H1 (cell line): ENCODE measurements around the gene LRRC30. TPM values are rescaled to one million over a fixed set of nuclear protein-coding genes. Genes with fewer than 3 reads are reported as not detected.

Experiments used
- CTCF ChIA-PET: fragments of 300-600 bp; sonication (Branson Sonifier 250); formaldehyde crosslinking; loops from one replicate; lab custom pipeline; 2021; ENCODE audit not compliant: partially characterized antibody; lab: Charles Lee
- POLR2A ChIA-PET: fragments of 300-600 bp; sonication (Branson Sonifier 250); formaldehyde crosslinking; loops from one replicate; lab custom pipeline; 2021; ENCODE audit warnings: inconsistent platforms; ENCODE audit not compliant: partially characterized antibody; lab: Charles Lee
- DNase-seq, 2 experiments: peaks; one replicate each; pipeline versions ENCODE4 v3.0.0 to v3.0.0-alpha.2; 2010 to 2022; ENCODE audit warnings: low spot score in 2 of 2, low read depth in 1 of 2, mixed read lengths in 1 of 2
- FAIRE-seq: peaks from 2 replicates; lab custom pipeline; 2011; peaks lifted over from hg19 to GRCh38; lab: Jason Lieb, UNC
- H2AFZ ChIP-seq: 2 replicates; pipeline ENCODE4 v1.8.1; 2012; ENCODE audit warnings: low read length, inconsistent platforms
- H2AK5ac ChIP-seq: 2 replicates; pipeline ENCODE4 v1.6.1; 2013; ENCODE audit warnings: low read depth, low read length
- H2BK120ac ChIP-seq: replicated peaks from 2 replicates; pipeline ENCODE3; 2013; ENCODE audit warnings: low read depth, low read length, inconsistent platforms
- H2BK12ac ChIP-seq: 2 replicates; pipeline ENCODE4 v1.6.1; 2013; ENCODE audit warnings: low read depth, low read length
- H2BK15ac ChIP-seq: 2 replicates; pipeline ENCODE4 v1.6.1; 2013; ENCODE audit warnings: low read length
- H2BK20ac ChIP-seq: 2 replicates; pipeline ENCODE4 v1.6.1; 2013; ENCODE audit warnings: low read length
- H2BK5ac ChIP-seq: 2 replicates; pipeline ENCODE4 v1.6.1; 2013; ENCODE audit warnings: low read depth, low read length
- H3K14ac ChIP-seq: 2 replicates; pipeline ENCODE4 v1.6.1; 2013; ENCODE audit warnings: inconsistent platforms; ENCODE audit not compliant: insufficient read length
- H3K18ac ChIP-seq: 2 replicates; pipeline ENCODE4 v1.6.1; 2013; ENCODE audit warnings: low read length; ENCODE audit errors: extremely low read depth
- H3K23ac ChIP-seq: 2 replicates; pipeline ENCODE4 v1.6.1; 2013; ENCODE audit warnings: inconsistent platforms; ENCODE audit not compliant: insufficient read length
- H3K23me2 ChIP-seq: 2 replicates; pipeline ENCODE4 v1.6.1; 2013; ENCODE audit warnings: low read depth, low read length
- H3K27ac ChIP-seq: 2 replicates; pipeline ENCODE4 v1.6.1; 2011; ENCODE audit warnings: low read depth, low read length, inconsistent platforms
- H3K27me3 ChIP-seq, 4 experiments: replicated peaks in 1 of 4; 1 replicate in 1 of 4; 2 replicates in 3 of 4; pipeline versions ENCODE4 v1.6.1 to v1.8.1; 2011 to 2013; ENCODE audit warnings: low read length in 3 of 4, mild to moderate bottlenecking in 3 of 4, inconsistent platforms in 2 of 4, mixed read lengths in 2 of 4, moderate library complexity in 1 of 4; ENCODE audit not compliant: control insufficient read depth in 3 of 4, insufficient read depth in 3 of 4; ENCODE audit errors: extremely low read depth in 1 of 4
- H3K36me3 ChIP-seq, 4 experiments: 2 replicates each; pipeline versions ENCODE4 v1.6.1 to v1.8.1; 2011 to 2013; ENCODE audit warnings: mild to moderate bottlenecking in 4 of 4, low read length in 3 of 4, moderate library complexity in 2 of 4, control low read depth in 1 of 4, inconsistent platforms in 1 of 4; ENCODE audit not compliant: insufficient read depth in 4 of 4, control insufficient read depth in 2 of 4
- H3K4ac ChIP-seq: replicated peaks from 2 replicates; pipeline ENCODE3; 2013; ENCODE audit warnings: low read length, low read depth, mixed read lengths, inconsistent platforms; ENCODE audit not compliant: insufficient read length
- H3K4me1 ChIP-seq, 4 experiments: replicated peaks in 1 of 4; 1 replicate in 1 of 4; 2 replicates in 3 of 4; pipeline versions ENCODE4 v1.6.1 to v1.8.1; 2011 to 2013; ENCODE audit warnings: low read length in 3 of 4, inconsistent platforms in 2 of 4, mixed read lengths in 1 of 4; ENCODE audit not compliant: insufficient read depth in 4 of 4, control insufficient read depth in 3 of 4
- H3K4me2 ChIP-seq, 2 experiments: 2 replicates each; pipeline versions ENCODE4 v1.6.1 to v1.8.1; 2011 to 2013; ENCODE audit warnings: low read depth in 2 of 2, low read length in 2 of 2, control low read depth in 1 of 2, inconsistent platforms in 1 of 2, mild to moderate bottlenecking in 1 of 2; ENCODE audit not compliant: insufficient read depth in 1 of 2
- H3K4me3 ChIP-seq, 4 experiments: fragments of 200-600, 300-600 bp in 1 of 4; sonication (generic), shearing (Covaris generic), sonication (Bioruptor Twin) in 1 of 4; 2 replicates each; pipeline versions ENCODE4 v1.5.1 to v1.8.1; 2011 to 2016; ENCODE audit warnings: low read length in 4 of 4, low read depth in 3 of 4, control low read depth in 2 of 4, inconsistent platforms in 2 of 4, mild to moderate bottlenecking in 2 of 4, mixed read lengths in 1 of 4, moderate library complexity in 1 of 4; ENCODE audit not compliant: insufficient read depth in 2 of 4; ENCODE audit errors: extremely low read depth in 1 of 4
- H3K56ac ChIP-seq: replicated peaks from 2 replicates; pipeline ENCODE3; 2013; ENCODE audit warnings: low read depth, mild to moderate bottlenecking, mixed read lengths, low read length, inconsistent platforms; ENCODE audit not compliant: insufficient read length
- H3K79me1 ChIP-seq: 2 replicates; pipeline ENCODE4 v1.6.1; 2013; ENCODE audit warnings: low read depth, low read length, control low read depth
- H3K79me2 ChIP-seq, 2 experiments: 2 replicates each; pipeline versions ENCODE4 v1.6.1 to v1.8.1; 2012 to 2013; ENCODE audit warnings: low read length in 2 of 2, mild to moderate bottlenecking in 2 of 2, inconsistent platforms in 1 of 2; ENCODE audit not compliant: insufficient read depth in 2 of 2, control insufficient read depth in 1 of 2
- H3K9ac ChIP-seq, 4 experiments: replicated peaks in 1 of 4; 1 replicate in 1 of 4; 2 replicates in 3 of 4; pipeline versions ENCODE4 v1.6.1 to v1.8.1; 2011 to 2013; ENCODE audit warnings: low read depth in 3 of 4, low read length in 3 of 4, control low read depth in 2 of 4, mild to moderate bottlenecking in 2 of 4, moderate library complexity in 2 of 4, inconsistent platforms in 1 of 4; ENCODE audit errors: extremely low read depth in 1 of 4
- H3K9me3 ChIP-seq, 2 experiments: 2 replicates each; pipeline versions ENCODE4 v1.6.1 to v1.8.1; 2012 to 2013; ENCODE audit warnings: mild to moderate bottlenecking in 2 of 2, moderate library complexity in 2 of 2, control low read depth in 1 of 2, inconsistent platforms in 1 of 2, low read depth in 1 of 2, low read length in 1 of 2, mixed read lengths in 1 of 2; ENCODE audit not compliant: insufficient read depth in 2 of 2
- H4K20me1 ChIP-seq, 2 experiments: replicated peaks in 1 of 2; 2 replicates each; pipeline versions ENCODE3 to v1.8.1; 2011 to 2013; ENCODE audit warnings: inconsistent platforms in 2 of 2, low read length in 2 of 2, mild to moderate bottlenecking in 1 of 2; ENCODE audit not compliant: insufficient read depth in 2 of 2, control insufficient read depth in 1 of 2
- H4K5ac ChIP-seq: 2 replicates; pipeline ENCODE4 v1.6.1; 2013; ENCODE audit warnings: low read length, low read depth, mixed read lengths, inconsistent platforms; ENCODE audit not compliant: insufficient read length
- H4K8ac ChIP-seq: 2 replicates; pipeline ENCODE4 v1.8.0; 2013; ENCODE audit warnings: mild to moderate bottlenecking, moderate library complexity, low read length, inconsistent platforms; ENCODE audit not compliant: insufficient read depth; ENCODE audit errors: extremely low read depth
- H4K91ac ChIP-seq: replicated peaks from 2 replicates; pipeline ENCODE3; 2013; ENCODE audit warnings: low read length, mixed read lengths, inconsistent platforms; ENCODE audit not compliant: insufficient read length
- BACH1 ChIP-seq: IDR thresholded peaks from 2 replicates; pipeline ENCODE4 v1.6.1; 2012; ENCODE audit warnings: low read length, improper control_type of control experiment
- BRCA1 ChIP-seq: IDR thresholded peaks from 2 replicates; pipeline ENCODE4 v1.6.1; 2012; ENCODE audit warnings: low read depth, low read length, improper control_type of control experiment
- CREB1 ChIP-seq: IDR thresholded peaks from 2 replicates; pipeline ENCODE4 v1.6.1; 2012; ENCODE audit warnings: inconsistent platforms
- HDAC2 ChIP-seq, 2 experiments: fragments of 300-600 bp in 1 of 2; sonication (generic) in 1 of 2; IDR thresholded peaks; 2 replicates each; pipeline ENCODE4 v1.6.1; 2011 to 2012; ENCODE audit warnings: low read depth in 2 of 2, low read length in 2 of 2, mild to moderate bottlenecking in 2 of 2, moderate library complexity in 2 of 2, borderline replicate concordance in 1 of 2, inconsistent platforms in 1 of 2
- JUN ChIP-seq: IDR thresholded peaks from 2 replicates; pipeline ENCODE4 v1.6.1; 2011; ENCODE audit warnings: low read depth, mild to moderate bottlenecking, improper control_type of control experiment, low read length
- NRF1 ChIP-seq: IDR thresholded peaks from 2 replicates; pipeline ENCODE4 v1.6.1; 2011; ENCODE audit warnings: mild to moderate bottlenecking, low read depth, low read length, improper control_type of control experiment
- PHF8 ChIP-seq: fragments of 200-600 bp; sonication (generic); conservative IDR thresholded peaks from 2 replicates; pipeline ENCODE4 v1.7.1; 2012; ENCODE audit warnings: low read depth, mild to moderate bottlenecking, inconsistent platforms, low read length, moderate library complexity
- POLR2A ChIP-seq, 2 experiments: IDR thresholded peaks; 1 replicate in 1 of 2; 2 replicates in 1 of 2; pipeline ENCODE4 v1.6.1; 2011; ENCODE audit warnings: low read depth in 2 of 2, low read length in 2 of 2, mild to moderate bottlenecking in 2 of 2; ENCODE audit errors: control extremely low read depth in 1 of 2
- RBBP5 ChIP-seq: IDR thresholded peaks from 2 replicates; pipeline ENCODE4 v1.7.1; 2012; ENCODE audit warnings: low read depth, mild to moderate bottlenecking, inconsistent platforms, low read length, moderate library complexity, borderline replicate concordance
- RFX5 ChIP-seq: IDR thresholded peaks from 2 replicates; pipeline ENCODE4 v1.6.1; 2011; ENCODE audit warnings: low read depth, low read length, improper control_type of control experiment, borderline replicate concordance
- RNF2 ChIP-seq: fragments of 200-900, 300-1000 bp; sonication (generic); IDR thresholded peaks from 2 replicates; pipeline ENCODE4 v1.7.1; 2016; ENCODE audit warnings: borderline replicate concordance, low read depth, mild to moderate bottlenecking, antibody characterized with exemption, low read length; ENCODE audit not compliant: poor library complexity, severe bottlenecking; ENCODE audit errors: missing control alignments
- SIN3A ChIP-seq, 2 experiments: IDR thresholded peaks in 1 of 2; conservative IDR thresholded peaks in 1 of 2; 2 replicates each; pipeline ENCODE4 v1.6.1; 2011 to 2012; ENCODE audit warnings: low read length in 2 of 2, improper control_type of control experiment in 1 of 2, low read depth in 1 of 2, mild to moderate bottlenecking in 1 of 2
- SP4 ChIP-seq: IDR thresholded peaks from 2 replicates; pipeline ENCODE4 v1.6.1; 2012; ENCODE audit warnings: low read length, inconsistent platforms
- SRF ChIP-seq: IDR thresholded peaks from 2 replicates; pipeline ENCODE4 v1.6.1; 2011; ENCODE audit warnings: mild to moderate bottlenecking, low read depth, low read length, moderate library complexity
- SUZ12 ChIP-seq: fragments of 200-600 bp; sonication (generic); IDR thresholded peaks from 2 replicates; pipeline ENCODE4 v1.6.1; 2012; ENCODE audit warnings: mild to moderate bottlenecking, inconsistent platforms, low read length, moderate library complexity, mixed read lengths
- WGBS, 2 experiments: shearing (Covaris generic) in 1 of 2; methylation state at CpG; one replicate each; pipeline versions ENCODE4 v1.1.6 to v1.1.7; 2013 to 2015; ENCODE audit warnings: low lambda C conversion rate in 2 of 2, mixed read lengths in 2 of 2, inconsistent platforms in 1 of 2, low coverage in 1 of 2, missing lambda C conversion rate in 1 of 2; ENCODE audit not compliant: insufficient replicate concordance in 2 of 2, insufficient coverage in 1 of 2, insufficient read length in 1 of 2; ENCODE audit errors: extremely low coverage in 1 of 2, missing lambda C conversion rate in 1 of 2; 5-methylcytosine and 5-hydroxymethylcytosine counted together
- polyA plus RNA-seq, 7 experiments: library from polyadenylated mRNA; depleted of rRNA in 3 of 7; stranded (reverse) in 5 of 7; unstranded in 2 of 7; fragments of >200 nt in 5 of 7; fragments of 200-250 nt in 2 of 7; gene quantifications; 1 replicate in 5 of 7; 2 replicates in 1 of 7; 4 replicates in 1 of 7; pipeline versions ENCODE4 v1.2.1 to v1.2.3, GENCODE V29; 2011 to 2013; ENCODE audit warnings: missing spikeins in 2 of 7, mixed read lengths in 2 of 7
- total RNA-seq: library from RNA; stranded (reverse); fragmentation: NEBNext Ultra II Directional; extraction: Animal tissue kit (Norgen Biotek cat#: 25700); gene quantifications from 2 replicates; pipeline ENCODE4 v1.2.1, GENCODE V29; 2021

LRRC30 gene
- total and polyA plus RNA-seq, 2 of the 8 experiments (the other 6 are each of a cell fraction or from before 2014, with no cell fraction given), result not detected

GRCh38 chr18:7254163-7254562 is 23.3 kb downstream of the LRRC30 start:
- Histone ChIP-seq H3K79me2 (no peaks in the 10 kb centered on the region), H2AFZ (no peak overlapping the region), H3K27me3 (no peaks in the 10 kb centered on the region), H3K4me3 (no peak overlapping the region), H3K36me3 (no peaks in the 10 kb centered on the region), H4K91ac (no peak overlapping the region), H3K23me2 (no peaks in the 10 kb centered on the region), H2BK12ac (no peak overlapping the region), H3K18ac (no peak overlapping the region), H3K4me1 (peaks cover 0 to 6% (median 0%) of the 10 kb centered on the region in 4 experiments; a peak in 2 of 7 replicates), H2BK120ac (no peak overlapping the region), H2BK20ac (no peak overlapping the region), H4K8ac (no peak overlapping the region)
- TF ChIP-seq SUZ12 (no peak), RBBP5 (no peak), SIN3A (conservative IDR thresholded peaks at IDR 0.05 in 1 of 2, IDR thresholded peaks at IDR 0.05 in 1 of 2; ENCODE audit: low read depth in 1 of 2, low read length in 2 of 2) (no peak), SRF (no peak), NRF1 (no peak), JUN (no peak), SP4 (no peak), HDAC2 (IDR thresholded peaks at IDR 0.05; ENCODE audit: borderline replicate concordance in 1 of 2, low read depth in 2 of 2, low read length in 2 of 2) (no peak), RNF2 (no peak), BACH1 (no peak), CREB1 (no peak), POLR2A (IDR thresholded peaks at IDR 0.05; ENCODE audit: control extremely low read depth in 1 of 2, low read depth in 2 of 2, low read length in 2 of 2) (no peak), RFX5 (no peak), PHF8 (no peak), BRCA1 (no peak)
- TF ChIP-seq, all 59 proteins: peak for 0
- ChIA-PET POLR2A (no interaction called here), CTCF (interaction anchor here (0.6 kb wide), 2 partner anchors 149 to 204 kb away, joined by 3 read pairs; no protein-coding TSS in a partner anchor)
- Histone ChIP-seq H4K5ac (no peak overlapping the region), H3K56ac (no peak overlapping the region), H3K9ac (no peak overlapping the region), H2BK15ac (no peak overlapping the region), H2BK5ac (no peak overlapping the region), H3K79me1 (no peaks in the 10 kb centered on the region), H2AK5ac (no peak overlapping the region), H3K23ac (no peak overlapping the region), H3K27ac (no peak overlapping the region), H4K20me1 (no peaks in the 10 kb centered on the region), H3K14ac (no peak overlapping the region), H3K9me3 (no peaks in the 10 kb centered on the region), H3K4ac (no peak overlapping the region), H3K4me2 (no peak overlapping the region)
- DNase-seq (no peak), FAIRE-seq (no peak)
- 93% methylated on average over 5 of the region's 5 CpGs; no CpG with 5 or more reads in 1 of the 2 experiments for WGBS, 2 experiments
